Body of pancreas (tissue), 4 donors: ENCODE data around the gene RB1.

ENCODE experiments used
- CTCF ChIP-seq, 7 experiments: fragments of 450-650 bp in 4 of 7; fragments of 200-600 bp in 3 of 7; sonication (generic) in 3 of 7; IDR thresholded peaks; one replicate each; pipeline ENCODE4 v1.5.1; 2016 to 2019; ENCODE audit warnings: antibody characterized with exemption in 7 of 7
- POLR2A ChIP-seq, 3 donors: fragments of 450-650 bp; IDR thresholded peaks; one replicate each; pipeline ENCODE4 v1.6.1; 2016; ENCODE audit warnings: antibody characterized with exemption in 3 of 3, mild to moderate bottlenecking in 2 of 3

GRCh38 chr13:48489666-48490065 lies 186.1 kb downstream of the RB1 start:
- TF ChIP-seq CTCF (IDR thresholded peaks at IDR 0.05) (no peak), POLR2A (IDR thresholded peaks at IDR 0.05) (no peak)
